GOT3 (cell line): ENCODE results near the gene MFAP4.
"Not testable (repeated sequence)": the region's sequence is repeated elsewhere in the genome, so short reads cannot be mapped to it uniquely, and the experiment has no call there.

Source experiments
- DNase-seq: peaks from one replicate; lab custom pipeline; 2025; ENCODE audit warnings: mixed read lengths; lab: John Stamatoyannopoulos, UW

MFAP4 gene

GRCh38 chr17:19370493-19370960, 16.5 kb downstream of the MFAP4 start:
- DNase-seq = no peak

GRCh38 chr17:19369846-19370492, 17.0 kb downstream of the MFAP4 start:
- DNase-seq = no peak

- no peak for DNase-seq
Observed at GRCh38 chr17:19369107-19369778, 17.7 kb downstream of the MFAP4 start.

DNA sequence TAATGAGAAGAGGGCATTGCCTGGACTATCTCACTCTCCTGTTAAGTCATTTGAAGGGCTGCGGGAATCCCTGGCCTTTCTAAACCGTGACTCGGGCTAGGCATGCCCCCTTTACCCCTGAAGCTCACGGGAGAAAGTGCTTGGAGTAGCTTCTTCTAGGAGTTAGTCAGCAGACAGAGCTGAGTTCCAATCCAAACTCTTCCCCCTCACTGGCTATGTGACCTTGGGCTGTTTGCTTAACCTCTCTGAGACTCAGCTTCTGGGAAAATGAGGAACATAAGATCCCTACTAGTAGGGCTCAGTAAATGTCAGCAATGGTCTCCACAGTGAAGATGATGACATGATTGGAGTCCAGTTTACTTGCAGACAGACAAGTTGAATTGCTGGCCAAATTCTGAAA, 18.8 kb downstream of the MFAP4 start:
- no peak for DNase-seq

DNA sequence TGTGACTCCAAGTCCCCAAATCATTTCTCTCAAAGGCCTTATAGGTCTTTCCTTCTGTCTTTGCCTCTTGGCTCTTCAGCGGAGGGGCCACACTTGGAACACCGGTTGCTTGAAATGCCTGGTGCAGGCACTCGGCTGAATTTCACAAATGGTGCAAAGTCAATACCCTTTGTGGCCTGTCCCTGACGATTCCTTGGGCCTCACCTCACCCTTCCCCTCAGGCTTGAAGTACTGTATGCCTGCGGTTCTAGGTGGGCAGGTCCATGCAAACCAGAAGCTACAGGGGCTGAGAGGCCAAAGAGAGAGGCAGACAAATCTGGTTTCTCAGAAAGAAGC, 20.4 kb downstream of the MFAP4 start:
- DNase-seq = no peak

DNA sequence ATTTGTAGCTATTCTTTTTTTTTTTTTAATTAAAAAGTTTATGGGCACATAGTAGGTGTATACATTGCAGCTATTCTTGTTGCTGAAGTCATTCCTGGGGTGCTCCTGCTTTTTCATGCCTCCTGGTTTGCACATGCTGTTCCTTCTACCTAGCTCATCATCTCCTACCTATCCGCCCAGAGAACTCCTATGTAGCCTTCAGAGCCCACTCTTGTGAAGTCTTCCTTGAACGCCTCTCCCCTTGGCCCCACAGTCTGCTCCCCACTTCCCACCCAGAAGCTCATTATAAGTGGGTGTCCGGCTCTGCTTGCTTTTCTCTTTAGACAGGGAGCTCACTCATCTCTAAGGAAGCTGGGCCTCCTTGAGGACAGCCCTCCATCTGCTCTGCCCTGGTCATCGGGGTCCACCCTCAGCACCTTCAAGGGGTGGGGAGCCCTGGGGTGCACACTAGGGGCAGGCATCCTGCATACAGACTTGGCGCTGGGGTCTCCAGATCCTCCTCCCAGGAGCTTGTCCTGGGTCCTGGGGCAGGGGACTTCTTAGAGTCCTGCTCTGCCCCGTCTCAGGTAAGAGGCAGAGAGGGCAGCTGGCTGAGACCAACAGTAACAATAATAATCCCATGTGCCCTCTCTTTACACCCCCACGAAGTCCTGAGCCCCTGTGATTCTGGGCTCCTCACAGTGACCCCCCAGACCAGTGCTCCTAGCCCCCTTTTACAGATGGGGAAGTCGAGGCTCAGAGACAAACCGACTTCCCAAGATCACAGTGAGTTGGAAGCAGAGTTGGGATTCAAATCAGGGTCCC, 21.0 kb downstream of the MFAP4 start:
- DNase-seq = no peak

DNA sequence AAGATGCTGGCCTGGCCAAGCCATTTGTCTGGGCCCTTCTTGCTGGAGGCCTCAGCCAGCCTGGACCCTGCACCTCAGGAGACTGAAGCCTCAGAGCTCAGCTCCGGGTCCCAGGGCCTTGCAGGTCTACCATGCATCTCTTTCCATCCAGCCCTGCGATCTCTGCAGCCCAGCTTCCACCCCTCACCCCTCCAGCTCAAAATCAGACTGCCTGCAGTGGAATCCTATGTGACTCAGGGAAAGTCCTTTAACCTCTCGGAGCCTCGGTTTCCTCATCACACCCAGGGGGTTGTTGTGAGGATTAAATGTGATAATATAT, 21.5 kb downstream of the MFAP4 start:
- no peak for DNase-seq

GRCh38 chr17:19364699-19365498, 22.1 kb downstream of the MFAP4 start:
- no peak for DNase-seq

DNA sequence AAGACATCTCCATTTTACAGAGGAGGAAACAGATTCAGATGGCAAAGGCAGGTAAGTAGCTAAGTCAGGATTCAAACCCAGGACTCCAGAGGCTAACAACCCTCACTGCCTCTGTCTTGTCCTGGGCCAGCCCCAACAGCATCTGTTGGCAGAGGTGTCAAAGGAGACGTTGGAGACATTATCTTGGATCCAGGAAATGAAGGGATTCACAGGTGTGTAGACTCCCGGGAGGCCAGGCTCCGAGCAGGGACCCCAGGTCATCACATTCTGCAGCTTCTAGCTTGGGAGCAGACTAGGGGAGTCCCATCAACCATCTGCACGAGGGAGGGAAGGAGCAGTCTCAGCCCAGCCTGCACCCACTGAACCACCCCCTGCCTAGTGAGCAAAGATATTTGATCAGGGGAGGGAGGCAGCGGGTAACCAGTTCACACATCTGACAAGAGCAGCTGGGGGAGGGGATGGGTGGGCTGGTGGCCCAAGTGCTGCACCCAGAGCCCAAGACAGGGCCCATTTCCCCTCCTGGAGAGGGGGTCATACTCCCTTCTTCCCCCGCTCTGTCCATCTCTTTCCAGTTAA, 23.4 kb downstream of the MFAP4 start:
- DNase-seq = no peak

- no peak for DNase-seq
Observed at GRCh38 chr17:19363114-19363438, 23.9 kb downstream of the MFAP4 start.

DNA sequence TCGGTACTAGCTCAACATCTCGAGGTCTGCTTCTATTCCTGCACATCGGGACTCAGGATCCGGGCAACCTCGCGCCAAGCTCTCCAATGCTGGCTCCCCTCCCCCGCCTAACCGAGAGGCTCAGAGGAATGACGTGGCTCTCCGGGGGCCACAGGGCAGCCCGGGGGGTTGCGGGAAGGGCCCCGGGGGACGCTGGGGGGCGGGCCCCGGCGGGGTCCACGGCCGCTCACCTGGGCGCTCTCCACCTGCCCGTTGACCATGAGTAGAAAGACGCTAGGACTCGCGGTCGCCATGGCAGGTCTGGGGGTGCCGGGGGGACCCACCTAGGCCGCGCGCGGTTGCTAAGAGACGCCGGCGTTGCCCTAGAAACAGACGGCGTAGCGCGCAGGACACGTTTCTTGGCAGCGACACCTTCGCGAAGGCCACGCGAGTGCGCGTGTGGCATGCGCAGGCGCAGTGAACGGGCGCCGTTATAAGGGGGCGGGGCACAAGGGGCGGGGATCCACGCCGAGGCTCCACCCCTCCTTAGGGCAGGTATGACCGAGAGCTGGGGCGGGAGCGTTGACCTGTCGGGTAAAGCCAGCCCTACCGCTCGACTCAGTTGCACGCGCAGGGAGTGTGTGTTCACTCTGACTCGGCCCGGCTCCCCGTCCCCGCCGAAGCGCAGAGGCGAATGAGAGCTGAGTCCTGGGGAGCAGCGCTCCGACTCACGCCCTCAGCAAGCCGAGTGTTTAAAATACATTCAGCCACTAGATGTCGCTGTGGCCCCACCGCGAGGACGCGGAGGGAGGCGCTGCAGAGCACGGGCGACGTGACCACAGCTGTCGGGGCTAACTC, 24.5 kb downstream of the MFAP4 start, which contains the start of gene B9D1:
Gene B9D1, minus strand, starts transcription at position 447 of the 837 bp plus-strand sequence. Its CDS starts 154 bp downstream, at position 293.
- DNase-seq = peak; percentile 88

- no peak for DNase-seq
Observed at GRCh38 chr17:19361944-19362276, 25.1 kb downstream of the MFAP4 start.

GRCh38 chr17:19361326-19361725, 25.7 kb downstream of the MFAP4 start:
- DNase-seq = no peak

GRCh38 chr17:19360772-19361171, 26.2 kb downstream of the MFAP4 start:
- no peak for DNase-seq

DNA sequence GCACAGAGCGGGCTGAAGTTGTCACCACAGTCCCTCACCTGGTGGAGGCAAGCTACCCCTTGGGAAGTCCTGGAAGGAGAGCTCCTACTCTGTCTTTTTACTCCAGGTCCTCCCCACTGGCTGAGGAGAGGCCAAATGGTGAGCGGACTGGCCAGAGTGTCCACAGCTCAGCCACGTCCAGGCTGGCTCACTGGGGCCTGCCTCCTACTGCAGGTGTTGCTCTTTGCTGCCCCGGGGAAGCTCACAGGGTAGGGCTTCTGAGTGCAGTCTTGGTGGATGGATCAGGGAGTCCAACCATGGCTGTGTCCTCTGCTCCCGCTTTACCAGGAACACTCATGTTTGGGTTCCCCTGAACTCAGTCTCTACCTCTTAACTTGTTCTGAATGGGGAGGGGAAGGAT, 27.1 kb downstream of the MFAP4 start:
- DNase-seq = no peak

GRCh38 chr17:19359151-19359550, 27.8 kb downstream of the MFAP4 start:
- no peak for DNase-seq

DNA sequence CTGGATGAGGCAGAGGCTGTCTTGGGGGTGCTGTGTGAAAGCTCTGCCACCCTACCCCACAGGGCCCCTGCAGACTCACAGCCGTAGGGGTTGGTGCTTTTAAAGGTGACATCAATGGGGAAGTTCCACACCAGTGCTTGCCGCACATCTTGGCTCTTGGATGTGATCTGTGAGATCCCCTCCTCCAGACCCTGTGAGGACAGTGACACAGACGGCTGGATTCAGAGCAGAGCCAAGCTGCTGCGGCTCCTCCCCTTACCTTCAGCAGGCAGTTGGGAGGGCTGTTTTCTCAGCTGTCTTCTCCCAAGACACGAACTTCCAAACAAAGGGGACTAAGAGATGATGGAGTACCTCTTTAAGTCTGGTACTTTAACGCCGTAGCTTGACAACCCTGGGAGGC, 29.2 kb downstream of the MFAP4 start:
- DNase-seq = no peak

DNA sequence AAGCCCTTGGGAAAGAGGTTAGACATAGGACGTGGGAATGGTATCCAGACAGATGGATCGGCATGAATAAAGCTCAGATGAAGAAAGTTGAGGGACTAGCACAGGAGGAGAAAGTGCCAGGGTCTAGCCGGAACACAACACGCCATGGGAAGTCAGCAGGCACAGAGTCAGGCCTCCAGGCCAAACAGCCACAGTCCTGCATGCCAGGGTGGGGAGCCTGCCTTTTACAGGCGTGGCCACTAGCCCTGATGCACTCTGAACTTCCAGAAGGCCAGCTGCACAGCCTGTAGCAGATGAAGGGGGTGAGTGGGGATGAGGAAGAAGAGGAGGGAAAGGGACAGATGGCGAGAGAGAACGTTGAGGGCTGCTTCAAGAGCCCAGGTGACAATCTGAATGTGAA, 29.6 kb downstream of the MFAP4 start:
- DNase-seq = no peak

- no peak for DNase-seq
Observed at GRCh38 chr17:19354748-19355147, 32.2 kb downstream of the MFAP4 start.

GRCh38 chr17:19353401-19353800, 33.6 kb downstream of the MFAP4 start:
- DNase-seq = not testable (repeated sequence)

- no peak for DNase-seq
Observed at GRCh38 chr17:19348806-19349205, 38.2 kb downstream of the MFAP4 start.
